Activated CD4-positive, CD25-positive, alpha-beta regulatory T cell treated with anti-CD3 and anti-CD28 coated beads, Interleukin-2, amount 50 U/mL, for 72 hours (primary cell): ENCODE data around the gene POLD4.
"Not testable (repeated sequence)": the region's sequence is repeated elsewhere in the genome, so short reads cannot be mapped to it uniquely, and the experiment has no call there.

Experiments
- DNase-seq: peaks from one replicate; pipeline ENCODE4 v3.0.0; 2021

Gene POLD4

GRCh38 chr11:67351275-67352005 is 1.9 kb downstream of the POLD4 start:
- peak; percentile 69 for DNase-seq

- no peak for DNase-seq
Observed at GRCh38 chr11:67349928-67350465, 3.3 kb downstream of the POLD4 start.

GRCh38 chr11:67349457-67349856 is 3.9 kb downstream of the POLD4 start:
- no peak for DNase-seq

- no peak for DNase-seq
Observed at GRCh38 chr11:67349036-67349435, 4.3 kb downstream of the POLD4 start.

GRCh38 chr11:67347964-67348749 is 5.2 kb downstream of the POLD4 start:
- DNase-seq, result no peak

GRCh38 chr11:67345920-67346819 is 7.2 kb downstream of the POLD4 start:
- no peak for DNase-seq

- DNase-seq, result no peak
Observed at GRCh38 chr11:67345247-67345919, 8.0 kb downstream of the POLD4 start.

GRCh38 chr11:67344264-67344663 is 9.1 kb downstream of the POLD4 start:
- DNase-seq, result no peak

- no peak for DNase-seq
Observed at GRCh38 chr11:67337257-67337656, 16.1 kb downstream of the POLD4 start.

- no peak for DNase-seq
Observed at GRCh38 chr11:67332081-67332691, 21.2 kb downstream of the POLD4 start.

- DNase-seq, result no peak
Observed at GRCh38 chr11:67323526-67323925, 29.8 kb downstream of the POLD4 start.

- no peak for DNase-seq
Observed at GRCh38 chr11:67322049-67322448, 31.3 kb downstream of the POLD4 start.

- no peak for DNase-seq
Observed at GRCh38 chr11:67321313-67321871, 32.0 kb downstream of the POLD4 start.

GRCh38 chr11:67320691-67321090 is 32.7 kb downstream of the POLD4 start:
- DNase-seq, result no peak

GRCh38 chr11:67320011-67320410 is 33.3 kb downstream of the POLD4 start:
- no peak for DNase-seq

- DNase-seq, result not testable (repeated sequence)
Observed at GRCh38 chr11:67318876-67319275, 34.5 kb downstream of the POLD4 start.

GRCh38 chr11:67317888-67318555 is 35.3 kb downstream of the POLD4 start:
- no peak for DNase-seq

- DNase-seq, result peak; percentile 98
Observed at GRCh38 chr11:67317205-67317887, 36.0 kb downstream of the POLD4 start.

- DNase-seq, result no peak
Observed at GRCh38 chr11:67316882-67317204, 36.5 kb downstream of the POLD4 start.

GRCh38 chr11:67315325-67315909 is 37.9 kb downstream of the POLD4 start:
- DNase-seq, result no peak
